Ishikawa (cell line): Measurements from ENCODE around the gene NR2F1-AS1.

Experiments
- CEBPB ChIP-seq: IDR thresholded peaks from 2 replicates; pipeline ENCODE4 v1.6.1; 2012
- CREB1 ChIP-seq: IDR thresholded peaks from 2 replicates; pipeline ENCODE4 v1.6.1; 2012; ENCODE audit warnings: low read depth
- EGR1 ChIP-seq: IDR thresholded peaks from 2 replicates; pipeline ENCODE4 v1.6.1; 2012
- EP300 ChIP-seq: IDR thresholded peaks from 2 replicates; pipeline ENCODE4 v1.6.1; 2012; ENCODE audit warnings: borderline replicate concordance
- FOXM1 ChIP-seq: IDR thresholded peaks from 2 replicates; pipeline ENCODE4 v1.6.1; 2012; ENCODE audit warnings: low read depth, borderline replicate concordance
- MAX ChIP-seq: IDR thresholded peaks from 2 replicates; pipeline ENCODE4 v1.6.1; 2012
- NFIC ChIP-seq: IDR thresholded peaks from 2 replicates; pipeline ENCODE4 v1.6.1; 2012
- RAD21 ChIP-seq: IDR thresholded peaks from 2 replicates; pipeline ENCODE4 v1.6.1; 2012; ENCODE audit warnings: low read depth
- REST ChIP-seq: IDR thresholded peaks from 2 replicates; pipeline ENCODE4 v1.6.1; 2012; ENCODE audit warnings: low read depth, mild to moderate bottlenecking
- TAF1 ChIP-seq: IDR thresholded peaks from 2 replicates; pipeline ENCODE4 v1.6.1; 2012; ENCODE audit warnings: low read depth, mild to moderate bottlenecking
- TCF12 ChIP-seq: IDR thresholded peaks from 2 replicates; pipeline ENCODE4 v1.6.1; 2012; ENCODE audit warnings: low read depth
- TEAD4 ChIP-seq: IDR thresholded peaks from 2 replicates; pipeline ENCODE4 v1.6.1; 2012
- USF1 ChIP-seq: IDR thresholded peaks from 2 replicates; pipeline ENCODE4 v1.6.1; 2012
- YY1 ChIP-seq: IDR thresholded peaks from 2 replicates; pipeline ENCODE4 v1.6.1; 2012; ENCODE audit warnings: low read depth
- ZBTB7A ChIP-seq: IDR thresholded peaks from 2 replicates; pipeline ENCODE4 v1.6.1; 2012; ENCODE audit warnings: low read depth

NR2F1-AS1 gene

GRCh38 chr5:93436083-93436482, 144.9 kb downstream of the NR2F1-AS1 start:
- TF ChIP-seq EP300 (no peak), TEAD4 (no peak), RAD21 (no peak), NFIC (no peak), MAX (no peak), YY1 (no peak), REST (no peak), USF1 (no peak), TAF1 (no peak), FOXM1 (no peak), CEBPB (no peak)

GRCh38 chr5:93433422-93433821, 147.6 kb downstream of the NR2F1-AS1 start:
- TF ChIP-seq TCF12, result no peak

- no peak for TF ChIP-seq CREB1
- no peak for TF ChIP-seq ZBTB7A
- TF ChIP-seq TCF12, result no peak
- no peak for TF ChIP-seq MAX
- TF ChIP-seq REST, result no peak
- TF ChIP-seq TAF1, result no peak
- no peak for TF ChIP-seq YY1
- no peak for TF ChIP-seq TEAD4
- TF ChIP-seq FOXM1, result no peak
- TF ChIP-seq CEBPB, result no peak
- no peak for TF ChIP-seq EGR1
- TF ChIP-seq RAD21, result no peak
- TF ChIP-seq NFIC, result no peak
- TF ChIP-seq EP300, result no peak
- TF ChIP-seq USF1, result no peak
Observed at GRCh38 chr5:93431250-93431649, 149.8 kb downstream of the NR2F1-AS1 start.

GRCh38 chr5:93430673-93431199, 150.3 kb downstream of the NR2F1-AS1 start:
- TF ChIP-seq CEBPB (no peak), MAX (no peak), FOXM1 (no peak)

- no peak for TF ChIP-seq MAX
Observed at GRCh38 chr5:93430118-93430517, 150.9 kb downstream of the NR2F1-AS1 start.

GRCh38 chr5:93428868-93429267, 152.2 kb downstream of the NR2F1-AS1 start:
- TF ChIP-seq EGR1 (no peak), ZBTB7A (no peak), MAX (no peak), NFIC (no peak), TEAD4 (no peak), CREB1 (no peak), RAD21 (no peak)

GRCh38 chr5:93427316-93427715, 153.7 kb downstream of the NR2F1-AS1 start:
- TF ChIP-seq ZBTB7A, result no peak
- TF ChIP-seq RAD21, result no peak
- no peak for TF ChIP-seq NFIC
- TF ChIP-seq YY1, result no peak
- TF ChIP-seq EGR1, result no peak
- TF ChIP-seq CEBPB, result no peak
- no peak for TF ChIP-seq TCF12
- TF ChIP-seq MAX, result no peak
- no peak for TF ChIP-seq EP300
- TF ChIP-seq USF1, result no peak
- no peak for TF ChIP-seq FOXM1
- no peak for TF ChIP-seq TAF1
- no peak for TF ChIP-seq TEAD4
- no peak for TF ChIP-seq CREB1
- TF ChIP-seq REST, result no peak
